NCI-H510A (cell line): ENCODE results near the gene ZMAT2.
"Not testable (repeated sequence)": the region's sequence is repeated elsewhere in the genome, so short reads cannot be mapped to it uniquely, and the experiment has no call there.

ENCODE experiments used
- DNase-seq: peaks from one replicate; lab custom pipeline; 2025; lab: John Stamatoyannopoulos, UW

ZMAT2 gene

GRCh38 chr5:140708787-140709186 is 8.5 kb downstream of the ZMAT2 start:
- DNase-seq, result not testable (repeated sequence)

GRCh38 chr5:140710899-140711552 is 10.8 kb downstream of the ZMAT2 start:
- peak; percentile 20 for DNase-seq

- no peak for DNase-seq
Measured at GRCh38 chr5:140711794-140712193, 11.5 kb downstream of the ZMAT2 start.

GRCh38 chr5:140713562-140714094 is 13.4 kb downstream of the ZMAT2 start:
- no peak for DNase-seq

- DNase-seq, result not testable (repeated sequence)
Measured at GRCh38 chr5:140716238-140716637, 16.0 kb downstream of the ZMAT2 start.

- no peak for DNase-seq
Measured at GRCh38 chr5:140718266-140718592, 18.0 kb downstream of the ZMAT2 start.

GRCh38 chr5:140720738-140721137 is 20.5 kb downstream of the ZMAT2 start:
- DNase-seq, result not testable (repeated sequence)

GRCh38 chr5:140721395-140721794 is 21.1 kb downstream of the ZMAT2 start:
- not testable (repeated sequence) for DNase-seq

- peak; percentile 14 for DNase-seq
Measured at GRCh38 chr5:140725799-140726471, 25.7 kb downstream of the ZMAT2 start.

- no peak for DNase-seq
Measured at GRCh38 chr5:140733098-140733497, 32.9 kb downstream of the ZMAT2 start.

GRCh38 chr5:140734354-140734753 is 34.1 kb downstream of the ZMAT2 start:
- no peak for DNase-seq

GRCh38 chr5:140737486-140737885 is 37.2 kb downstream of the ZMAT2 start:
- DNase-seq, result no peak

- DNase-seq, result no peak
Measured at GRCh38 chr5:140741967-140742366, 41.7 kb downstream of the ZMAT2 start.

GRCh38 chr5:140753561-140753960 is 53.3 kb downstream of the ZMAT2 start:
- no peak for DNase-seq
